Measurements from ENCODE around the gene IQCK.

IQCK gene

DNA sequence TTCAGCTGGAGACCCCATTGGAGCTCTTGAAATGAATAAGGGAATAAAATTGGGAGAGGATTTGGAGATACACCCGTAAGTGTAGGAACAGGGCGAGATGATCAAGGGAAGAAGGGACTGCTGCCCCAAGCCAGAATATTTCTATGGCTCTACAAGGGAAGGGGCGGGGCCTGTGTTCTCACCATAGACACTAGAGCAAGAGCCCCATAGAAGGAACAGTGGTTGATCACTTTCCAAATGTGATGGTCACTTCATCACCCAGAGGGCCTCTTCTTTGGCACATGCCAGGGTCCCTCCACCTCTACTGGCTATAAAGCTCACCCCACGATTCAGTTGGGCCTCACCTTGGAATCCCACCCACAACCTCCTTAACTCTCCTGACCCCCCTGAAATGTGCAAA is 141.5 kb downstream of the IQCK start:
- no peak for DNase-seq
- Histone ChIP-seq H3K4me3 (ENCODE audit: low read depth, low read length) (no peak overlapping the region), H3K36me3 (peaks cover 10% of the 10 kb centered on the region; the same call in 1 of the 2 replicates), H3K27ac (no peak overlapping the region), H3K27me3 (ENCODE audit: insufficient read depth, low read depth, severe bottlenecking) (no peaks in the 10 kb centered on the region), H3K9me3 (ENCODE audit: severe bottlenecking) (no peaks in the 10 kb centered on the region)
- no peak for TF ChIP-seq CTCF (IDR thresholded peaks at IDR 0.05; ENCODE audit: low read depth, low read length)

DNA sequence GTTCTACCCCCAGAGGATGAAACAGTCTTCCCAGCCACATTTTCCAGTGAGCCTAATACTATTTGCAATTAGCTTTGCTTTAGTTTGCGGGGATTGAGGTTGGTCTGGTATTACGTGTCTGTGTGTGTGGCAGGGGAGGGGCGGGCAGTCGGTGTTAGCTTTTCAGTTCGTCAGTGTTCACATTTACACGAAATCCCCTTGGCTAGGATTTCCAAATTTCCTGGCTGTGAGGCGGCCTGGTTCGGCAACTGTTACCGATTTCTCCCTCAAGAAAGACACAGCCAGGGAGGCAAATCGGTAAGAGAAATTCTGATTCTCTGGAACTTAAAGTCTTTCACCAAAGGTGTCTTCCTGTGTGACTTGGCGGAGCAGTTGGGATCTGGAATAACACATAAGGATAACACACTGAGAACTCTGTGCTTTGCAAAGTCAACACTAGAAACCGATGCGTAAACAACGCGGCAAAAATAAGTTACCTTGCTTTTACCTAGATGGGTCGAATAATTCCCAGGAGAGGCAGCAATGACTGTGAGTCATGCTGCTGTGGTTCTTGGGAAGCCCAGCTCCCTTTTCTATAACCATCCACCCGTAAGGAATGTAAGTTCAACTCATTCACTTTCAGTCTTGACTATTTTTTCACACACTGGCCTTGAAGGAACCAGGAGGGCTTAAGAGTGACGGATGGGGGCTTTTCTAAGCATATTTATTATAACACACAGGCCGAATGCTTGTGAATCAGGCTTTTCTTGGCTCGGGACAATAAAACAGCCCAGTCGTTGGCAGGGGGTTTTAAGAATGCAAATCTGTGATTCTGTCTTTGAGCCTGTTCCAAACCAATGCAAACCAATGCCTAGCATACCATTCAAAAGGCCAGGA is 142.3 kb downstream of the IQCK start:
- H3K27ac ChIP-seq, result no peak overlapping the region
- no peak overlapping the region for H3K4me3 ChIP-seq (ENCODE audit: low read depth, low read length)
- H3K36me3 ChIP-seq, result peaks cover 10% of the 10 kb centered on the region; the same call in 1 of the 2 replicates
- no peaks in the 10 kb centered on the region for H3K27me3 ChIP-seq (ENCODE audit: insufficient read depth, low read depth, severe bottlenecking)
- TF ChIP-seq CTCF (IDR thresholded peaks at IDR 0.05; ENCODE audit: low read depth, low read length), result no peak
- H3K9me3 ChIP-seq (ENCODE audit: severe bottlenecking), result no peaks in the 10 kb centered on the region
- DNase-seq, result no peak

GRCh38 chr16:19861133-19861532 is 143.1 kb downstream of the IQCK start:
- DNase-seq, result no peak
- TF ChIP-seq CTCF (IDR thresholded peaks at IDR 0.05; ENCODE audit: low read depth, low read length), result no peak
- Histone ChIP-seq H3K27ac (no peak overlapping the region), H3K9me3 (ENCODE audit: severe bottlenecking) (no peaks in the 10 kb centered on the region), H3K27me3 (ENCODE audit: insufficient read depth, low read depth, severe bottlenecking) (no peaks in the 10 kb centered on the region), H3K4me3 (ENCODE audit: low read depth, low read length) (no peak overlapping the region), H3K36me3 (peaks cover 10% of the 10 kb centered on the region; the same call in 1 of the 2 replicates)

DNA sequence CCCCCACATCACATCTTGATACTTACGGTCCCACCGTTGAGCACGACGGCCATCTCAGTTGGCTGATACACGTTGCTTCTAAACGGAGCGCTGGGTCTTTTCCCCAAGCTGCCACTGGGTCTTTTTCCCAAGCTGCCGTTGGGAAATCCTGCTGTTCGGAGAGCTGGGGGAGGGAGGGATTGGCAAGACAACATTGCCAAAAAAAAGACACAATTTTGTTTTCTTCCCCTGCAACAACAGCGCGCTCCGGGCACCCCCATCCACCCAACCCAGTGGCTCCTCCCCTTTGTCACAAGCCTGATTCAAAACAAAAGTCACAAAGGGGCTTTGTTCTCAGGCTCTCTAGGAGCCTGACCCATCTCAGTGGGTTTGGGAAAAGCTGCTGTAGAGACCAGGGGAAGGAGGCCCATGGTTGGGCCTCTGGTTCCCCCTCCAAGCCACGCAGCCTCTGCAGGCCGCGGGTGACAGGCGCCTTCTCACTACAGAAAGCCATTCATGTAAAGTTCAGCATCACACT is 143.8 kb downstream of the IQCK start:
- no peaks in the 10 kb centered on the region for H3K9me3 ChIP-seq (ENCODE audit: severe bottlenecking)
- DNase-seq, result no peak
- H3K4me3 ChIP-seq (ENCODE audit: low read depth, low read length), result no peak overlapping the region
- no peak for TF ChIP-seq CTCF (IDR thresholded peaks at IDR 0.05; ENCODE audit: low read depth, low read length)
- H3K36me3 ChIP-seq, result peaks cover 10% of the 10 kb centered on the region; the same call in 1 of the 2 replicates
- H3K27me3 ChIP-seq (ENCODE audit: insufficient read depth, low read depth, severe bottlenecking), result no peaks in the 10 kb centered on the region
- no peak overlapping the region for H3K27ac ChIP-seq

- no peak for DNase-seq
- Histone ChIP-seq H3K27me3 (ENCODE audit: insufficient read depth, low read depth, severe bottlenecking) (no peaks in the 10 kb centered on the region), H3K36me3 (peaks cover 13% of the 10 kb centered on the region), H3K9me3 (ENCODE audit: severe bottlenecking) (no peaks in the 10 kb centered on the region), H3K27ac (no peak overlapping the region), H3K4me3 (ENCODE audit: low read depth, low read length) (no peak overlapping the region)
- TF ChIP-seq CTCF (IDR thresholded peaks at IDR 0.05; ENCODE audit: low read depth, low read length), result no peak
Measured at GRCh38 chr16:19863990-19864389, 145.9 kb downstream of the IQCK start.

Data from WERI-Rb-1 (cell line).